WERI-Rb-1 (cell line): ENCODE data around the gene NOC3L.

Experiments
- DNase-seq: peaks from one replicate; pipeline ENCODE4 v3.0.0-alpha.2; 2020
- H3K27ac ChIP-seq: fragments of 250-450 bp; sonication (Bioruptor Pico); 2 replicates; pipeline ENCODE4 v1.5.1; 2020; ENCODE audit warnings: mild to moderate bottlenecking, moderate library complexity
- H3K27me3 ChIP-seq: fragments of 250-450 bp; sonication (Bioruptor Pico); 2 replicates; pipeline ENCODE4 v1.5.1; 2021; ENCODE audit warnings: mild to moderate bottlenecking, low read depth, moderate library complexity; ENCODE audit not compliant: insufficient read depth, severe bottlenecking
- H3K36me3 ChIP-seq: fragments of 250-450 bp; sonication (Bioruptor Pico); 2 replicates; pipeline ENCODE4 v1.5.1; 2020; ENCODE audit warnings: mild to moderate bottlenecking, moderate library complexity
- H3K4me3 ChIP-seq: 2 replicates; pipeline ENCODE4 v1.5.1; 2011; ENCODE audit warnings: low read depth, mild to moderate bottlenecking, control low read depth, low read length
- H3K9me3 ChIP-seq: fragments of 250-450 bp; sonication (Bioruptor Pico); 2 replicates; pipeline ENCODE4 v1.5.1; 2021; ENCODE audit warnings: mild to moderate bottlenecking, moderate library complexity; ENCODE audit not compliant: severe bottlenecking
- TF ChIP-seq, protein P1 (sequence below): IDR thresholded peaks from 2 replicates; pipeline ENCODE4 v1.5.1; 2011; ENCODE audit warnings: low read depth, mild to moderate bottlenecking, control low read depth, inconsistent platforms, low read length

Gene NOC3L

DNA sequence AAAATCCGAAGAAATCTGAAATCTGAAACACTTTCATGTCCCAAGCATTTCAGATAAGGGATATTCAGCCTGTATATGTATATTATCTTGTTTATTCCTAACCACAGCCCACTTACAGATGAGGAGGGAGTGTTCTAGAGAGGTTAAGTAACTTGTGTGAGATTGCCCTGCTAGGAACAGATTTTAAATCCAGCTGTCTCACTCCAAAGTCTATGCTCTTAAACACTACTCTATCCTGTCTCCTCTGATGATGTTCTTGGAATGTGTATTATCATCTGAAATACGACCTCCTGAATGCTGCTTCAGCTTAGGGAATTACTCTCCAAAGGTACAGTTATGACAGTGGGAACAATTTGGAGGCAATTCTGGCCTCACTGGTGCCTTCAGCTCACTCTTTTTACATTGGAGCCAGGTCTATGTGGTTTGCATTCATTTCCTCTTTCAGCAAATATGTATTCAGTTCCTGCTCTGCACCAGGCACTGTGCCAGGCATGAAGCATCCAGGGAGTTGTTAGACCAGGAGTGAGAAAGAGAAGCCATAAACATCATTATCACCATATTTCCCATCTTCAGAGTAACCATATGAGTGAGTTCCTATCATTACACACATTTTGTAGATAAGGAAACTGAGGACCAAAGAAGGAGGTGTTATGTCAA is 70.2 kb downstream of the NOC3L start:
- no peak for DNase-seq
- H3K4me3 ChIP-seq = no peak overlapping the region
- H3K36me3 ChIP-seq = no peaks in the 10 kb centered on the region
- TF ChIP-seq, protein P1, sequence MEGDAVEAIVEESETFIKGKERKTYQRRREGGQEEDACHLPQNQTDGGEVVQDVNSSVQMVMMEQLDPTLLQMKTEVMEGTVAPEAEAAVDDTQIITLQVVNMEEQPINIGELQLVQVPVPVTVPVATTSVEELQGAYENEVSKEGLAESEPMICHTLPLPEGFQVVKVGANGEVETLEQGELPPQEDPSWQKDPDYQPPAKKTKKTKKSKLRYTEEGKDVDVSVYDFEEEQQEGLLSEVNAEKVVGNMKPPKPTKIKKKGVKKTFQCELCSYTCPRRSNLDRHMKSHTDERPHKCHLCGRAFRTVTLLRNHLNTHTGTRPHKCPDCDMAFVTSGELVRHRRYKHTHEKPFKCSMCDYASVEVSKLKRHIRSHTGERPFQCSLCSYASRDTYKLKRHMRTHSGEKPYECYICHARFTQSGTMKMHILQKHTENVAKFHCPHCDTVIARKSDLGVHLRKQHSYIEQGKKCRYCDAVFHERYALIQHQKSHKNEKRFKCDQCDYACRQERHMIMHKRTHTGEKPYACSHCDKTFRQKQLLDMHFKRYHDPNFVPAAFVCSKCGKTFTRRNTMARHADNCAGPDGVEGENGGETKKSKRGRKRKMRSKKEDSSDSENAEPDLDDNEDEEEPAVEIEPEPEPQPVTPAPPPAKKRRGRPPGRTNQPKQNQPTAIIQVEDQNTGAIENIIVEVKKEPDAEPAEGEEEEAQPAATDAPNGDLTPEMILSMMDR = no peak
- H3K9me3 ChIP-seq = no peaks in the 10 kb centered on the region
- no peak overlapping the region for H3K27ac ChIP-seq
- no peaks in the 10 kb centered on the region for H3K27me3 ChIP-seq

DNA sequence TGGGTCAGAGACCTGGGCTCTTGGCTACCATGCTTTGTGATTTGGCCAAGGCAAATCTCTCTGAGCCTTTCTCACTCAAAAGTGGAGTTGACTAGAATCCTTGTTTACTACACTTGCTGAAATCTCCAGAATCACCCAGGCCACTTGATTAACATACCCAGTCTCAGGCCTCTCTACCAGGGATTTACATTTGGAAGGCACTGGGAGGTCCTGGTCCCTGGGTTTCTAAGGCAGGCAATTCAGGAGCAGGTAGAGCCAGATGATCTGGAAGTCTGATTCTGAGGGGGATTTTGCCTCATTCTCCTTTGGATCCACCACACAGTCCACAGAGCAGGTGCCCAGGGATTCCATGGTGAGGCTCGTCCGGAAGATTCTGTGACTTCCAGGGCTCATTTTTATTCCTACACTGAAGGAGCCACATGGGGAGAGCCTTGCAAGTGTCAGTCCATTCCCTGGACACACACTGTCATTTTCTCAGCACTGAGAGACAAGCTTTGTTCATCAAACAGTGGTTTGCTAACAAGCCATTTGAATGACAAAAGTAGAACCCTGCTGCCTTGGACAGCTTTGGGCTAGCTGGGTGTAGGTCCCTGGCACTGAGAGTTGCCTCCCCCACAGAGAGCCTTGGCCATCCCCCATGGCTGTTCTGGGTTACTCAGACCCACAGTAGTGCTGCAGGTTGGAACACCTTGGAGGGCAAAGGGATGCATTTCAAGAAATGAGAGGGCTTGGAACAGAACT is 74.2 kb downstream of the NOC3L start:
- H3K9me3 ChIP-seq = no peaks in the 10 kb centered on the region
- no peak overlapping the region for H3K27ac ChIP-seq
- H3K27me3 ChIP-seq = no peaks in the 10 kb centered on the region
- H3K36me3 ChIP-seq = no peaks in the 10 kb centered on the region
- DNase-seq = no peak
- no peak overlapping the region for H3K4me3 ChIP-seq
- TF ChIP-seq, protein P1 = no peak

DNA sequence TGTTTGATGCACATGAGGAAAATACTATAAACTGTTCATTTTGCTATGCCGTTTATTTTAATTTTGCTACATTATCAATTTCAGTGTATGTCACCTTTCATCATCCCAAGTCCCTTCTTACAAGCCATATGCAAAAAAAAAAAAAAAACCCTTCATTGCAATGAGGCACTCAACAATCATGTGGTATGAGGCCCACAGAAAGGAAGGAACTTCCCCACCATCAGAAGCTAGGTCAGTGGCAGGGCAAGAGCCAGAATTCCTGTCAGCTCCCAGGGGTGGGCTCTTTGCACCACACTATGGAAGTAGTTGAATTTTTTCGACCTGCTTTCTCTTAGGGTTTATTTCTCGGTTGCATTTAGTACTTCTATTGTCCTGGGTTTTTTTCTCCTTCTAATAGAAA is 75.4 kb downstream of the NOC3L start:
- TF ChIP-seq, protein P1 = no peak
- DNase-seq = no peak
- H3K4me3 ChIP-seq = no peak overlapping the region
- no peaks in the 10 kb centered on the region for H3K27me3 ChIP-seq
- no peak overlapping the region for H3K27ac ChIP-seq
- no peaks in the 10 kb centered on the region for H3K36me3 ChIP-seq
- H3K9me3 ChIP-seq = no peaks in the 10 kb centered on the region

DNA sequence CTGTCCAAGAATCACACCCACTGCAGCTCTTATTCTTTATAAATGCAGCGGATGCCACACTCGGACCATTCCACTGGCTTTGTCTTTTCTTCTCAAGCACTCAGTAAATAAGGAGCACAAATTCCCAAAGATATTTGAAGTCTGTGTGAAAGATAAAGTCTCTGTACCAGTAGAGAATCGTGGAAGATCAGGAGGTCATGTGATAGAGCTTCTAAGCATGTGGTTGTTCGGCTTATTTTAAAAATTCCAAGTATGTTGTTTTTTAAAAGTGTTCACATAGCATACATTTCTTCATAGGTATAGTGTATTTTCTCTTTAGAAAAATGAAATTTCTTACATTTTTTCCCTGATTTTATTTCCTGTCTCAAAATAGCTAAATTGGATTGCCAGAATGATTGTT is 75.8 kb downstream of the NOC3L start:
- H3K4me3 ChIP-seq = no peak overlapping the region
- H3K9me3 ChIP-seq = no peaks in the 10 kb centered on the region
- no peaks in the 10 kb centered on the region for H3K36me3 ChIP-seq
- no peaks in the 10 kb centered on the region for H3K27me3 ChIP-seq
- TF ChIP-seq, protein P1 = no peak
- H3K27ac ChIP-seq = no peak overlapping the region
- no peak for DNase-seq

DNA sequence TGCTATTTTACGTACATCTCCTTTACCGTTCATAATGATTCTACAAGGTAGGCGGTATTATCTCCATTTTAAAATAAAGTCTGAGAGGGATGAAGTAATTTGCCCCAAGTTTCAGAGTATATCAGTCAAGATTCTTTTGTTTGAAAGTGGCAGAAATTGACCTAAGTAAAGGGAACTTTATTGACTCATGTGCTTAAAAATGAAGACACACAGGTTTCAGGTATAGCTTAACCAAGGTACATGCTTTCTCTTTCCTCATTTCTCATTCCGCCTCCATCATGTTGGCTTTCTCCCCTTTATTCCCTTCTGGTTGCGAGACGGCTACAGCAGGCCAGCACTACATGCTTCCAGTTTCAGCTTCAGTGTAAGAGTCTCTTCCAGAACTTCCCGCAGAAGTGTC is 77.5 kb downstream of the NOC3L start:
- Histone ChIP-seq H3K27me3 (no peaks in the 10 kb centered on the region), H3K27ac (no peak overlapping the region), H3K4me3 (no peak overlapping the region), H3K36me3 (no peaks in the 10 kb centered on the region), H3K9me3 (no peaks in the 10 kb centered on the region)
- TF ChIP-seq, protein P1 = no peak
- no peak for DNase-seq
